Skeletal muscle tissue (tissue), 4 donors: ENCODE data around the gene CLCN7. TPM values are rescaled to one million over a fixed set of nuclear protein-coding genes. Genes with fewer than 3 reads are reported as not detected.

Experiments
- H3K27ac ChIP-seq: one replicate; pipeline ENCODE4 v1.7.0; 2013; ENCODE audit warnings: mild to moderate bottlenecking, low read depth, low read length, inconsistent platforms
- H3K27me3 ChIP-seq, 3 donors: one replicate each; pipeline ENCODE4 v1.7.0; 2013; ENCODE audit warnings: low read length in 3 of 3; ENCODE audit not compliant: control insufficient read depth in 3 of 3, insufficient read depth in 3 of 3
- H3K36me3 ChIP-seq, 3 donors: one replicate each; pipeline ENCODE4 v1.7.0; 2013; ENCODE audit warnings: low read length in 3 of 3; ENCODE audit not compliant: control insufficient read depth in 3 of 3, insufficient read depth in 3 of 3
- H3K4me1 ChIP-seq, 3 donors: one replicate each; pipeline ENCODE4 v1.7.0; 2013; ENCODE audit warnings: low read length in 3 of 3, mild to moderate bottlenecking in 3 of 3; ENCODE audit not compliant: control insufficient read depth in 3 of 3, insufficient read depth in 3 of 3
- H3K4me3 ChIP-seq, 3 donors: one replicate each; pipeline ENCODE4 v1.7.0; 2013; ENCODE audit warnings: low read length in 3 of 3
- H3K9ac ChIP-seq, 3 donors: one replicate each; pipeline ENCODE4 v1.7.0; 2013; ENCODE audit warnings: low read length in 3 of 3, mild to moderate bottlenecking in 3 of 3, moderate library complexity in 2 of 3, low read depth in 1 of 3
- H3K9me3 ChIP-seq, 3 donors: one replicate each; pipeline ENCODE4 v1.7.0; 2013; ENCODE audit warnings: low read length in 3 of 3; ENCODE audit not compliant: control insufficient read depth in 3 of 3
- total RNA-seq: library from RNA; depleted of rRNA; stranded (reverse); fragments of >200 nt; gene quantifications from one replicate; pipeline ENCODE4 v1.2.3, GENCODE V29; 2014
- donor health status: Osteomylitis.

The CLCN7 gene
- total RNA-seq, 1 donor from 2014 or later = 31.8 TPM

DNA sequence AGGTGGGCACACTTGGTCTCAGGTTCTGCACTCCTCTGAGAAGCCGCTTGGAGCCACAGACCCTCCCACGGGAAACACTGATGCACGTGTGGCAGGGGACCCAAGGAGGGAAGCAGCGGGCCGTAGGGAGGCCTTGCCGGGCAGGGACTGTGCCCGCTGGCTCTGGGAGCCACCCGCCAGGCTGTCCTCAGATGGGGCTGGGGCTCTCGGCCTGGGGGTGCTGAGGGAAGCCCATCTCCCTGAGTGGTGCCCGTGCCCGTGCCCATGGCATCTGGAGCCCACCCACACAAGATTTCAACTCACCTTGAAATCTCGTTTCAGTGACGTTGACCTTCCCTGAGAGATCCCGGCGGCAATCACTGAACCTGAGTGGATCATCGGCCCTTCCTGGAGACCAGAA, 17.9 kb downstream of the CLCN7 start:
- peaks cover 64 to 69% (median 66%) of the 10 kb centered on the region in 3 donors for H3K36me3 ChIP-seq
- H3K4me1 ChIP-seq = no peaks in the 10 kb centered on the region
- H3K4me3 ChIP-seq = no peak overlapping the region
- no peaks in the 10 kb centered on the region for H3K27me3 ChIP-seq
- H3K9me3 ChIP-seq = no peaks in the 10 kb centered on the region
- H3K27ac ChIP-seq = no peak overlapping the region
- no peak overlapping the region for H3K9ac ChIP-seq

DNA sequence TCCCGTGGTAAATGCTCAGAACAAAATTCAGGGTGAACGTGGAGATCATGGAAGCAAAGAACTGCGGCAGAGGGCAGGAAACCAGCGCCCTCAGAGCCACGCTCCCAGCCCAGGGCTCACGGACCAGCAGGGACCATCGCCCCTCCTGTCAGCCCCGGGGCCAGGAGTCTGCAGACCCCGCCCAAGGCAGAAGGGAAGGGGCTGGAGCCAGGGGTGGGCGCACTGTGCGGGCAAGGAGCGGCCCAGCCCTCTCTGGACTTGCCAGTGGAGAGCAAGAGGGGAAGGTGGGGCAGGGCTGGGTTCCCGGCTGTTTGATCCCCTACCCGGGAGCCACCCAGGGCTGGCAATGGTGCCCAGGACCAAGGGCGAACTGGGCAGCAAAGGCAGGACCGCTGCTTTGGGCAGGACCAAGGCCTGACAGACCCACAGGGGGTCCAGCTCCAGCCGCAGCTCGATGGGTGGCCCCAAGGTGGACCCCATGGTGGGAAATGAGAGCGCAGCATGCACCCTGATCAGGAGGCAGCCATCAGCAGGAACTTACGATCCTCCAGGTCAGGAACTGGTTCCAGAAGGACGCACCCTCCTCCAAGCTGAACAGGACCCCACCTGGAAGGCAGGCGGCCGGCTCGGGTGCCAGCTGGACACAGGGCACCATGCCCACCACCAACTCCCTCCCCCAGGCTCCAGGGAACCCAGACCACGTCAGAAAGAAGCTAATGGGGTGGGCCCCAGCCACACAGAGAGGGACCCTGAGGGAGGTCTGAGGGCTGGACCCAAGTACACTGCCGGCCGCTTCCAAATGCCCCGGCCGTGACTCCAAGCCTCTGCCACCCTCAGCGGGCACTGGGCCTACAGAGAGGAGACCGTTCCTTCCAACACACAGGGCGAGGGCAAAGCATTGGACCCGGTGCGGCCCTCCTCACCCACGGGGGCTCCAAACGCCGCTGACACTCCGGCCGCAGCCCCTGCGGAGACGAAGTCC, 19.3 kb downstream of the CLCN7 start:
- Histone ChIP-seq H3K27ac (no peak overlapping the region), H3K36me3 (peaks cover 63 to 73% (median 69%) of the 10 kb centered on the region in 3 donors), H3K27me3 (no peaks in the 10 kb centered on the region), H3K9me3 (no peaks in the 10 kb centered on the region), H3K4me3 (no peak overlapping the region), H3K9ac (no peak overlapping the region), H3K4me1 (no peaks in the 10 kb centered on the region)

GRCh38 chr16:1454561-1454960, 20.3 kb downstream of the CLCN7 start:
- peaks cover 55 to 74% (median 67%) of the 10 kb centered on the region in 3 donors for H3K36me3 ChIP-seq
- no peak overlapping the region for H3K9ac ChIP-seq
- no peaks in the 10 kb centered on the region for H3K9me3 ChIP-seq
- no peak overlapping the region for H3K4me3 ChIP-seq
- no peaks in the 10 kb centered on the region for H3K4me1 ChIP-seq
- no peaks in the 10 kb centered on the region for H3K27me3 ChIP-seq
- no peak overlapping the region for H3K27ac ChIP-seq

- H3K4me3 ChIP-seq = no peak overlapping the region
- H3K9ac ChIP-seq = no peak overlapping the region
- no peak overlapping the region for H3K27ac ChIP-seq
- peaks cover 52 to 76% (median 68%) of the 10 kb centered on the region in 3 donors for H3K36me3 ChIP-seq
- H3K27me3 ChIP-seq = no peaks in the 10 kb centered on the region
- no peaks in the 10 kb centered on the region for H3K4me1 ChIP-seq
- H3K9me3 ChIP-seq = no peaks in the 10 kb centered on the region
Observed at GRCh38 chr16:1453316-1453715, 21.5 kb downstream of the CLCN7 start.

DNA sequence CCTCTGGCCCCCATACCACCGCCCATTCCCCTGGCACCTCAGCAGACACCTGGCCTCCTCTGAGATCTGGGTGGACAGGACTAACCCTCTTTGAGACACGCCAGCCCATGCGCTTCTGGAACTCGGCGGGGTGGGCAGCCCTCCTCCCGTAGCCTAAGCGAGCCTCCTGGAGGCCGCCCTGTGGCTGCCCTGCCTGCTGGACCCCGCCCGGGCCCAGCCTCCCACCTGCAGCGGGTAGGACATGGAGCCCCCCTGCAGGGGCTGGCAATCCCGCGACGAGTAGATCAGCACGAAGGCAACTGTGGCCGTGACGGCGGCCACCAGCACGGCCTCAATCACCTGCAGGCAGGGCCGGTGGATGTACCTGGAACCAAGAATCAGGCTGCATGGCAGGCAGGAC, 22.3 kb downstream of the CLCN7 start:
- no peak overlapping the region for H3K27ac ChIP-seq
- no peak overlapping the region for H3K4me3 ChIP-seq
- H3K9ac ChIP-seq = no peak overlapping the region
- H3K27me3 ChIP-seq = no peaks in the 10 kb centered on the region
- no peaks in the 10 kb centered on the region for H3K9me3 ChIP-seq
- no peaks in the 10 kb centered on the region for H3K4me1 ChIP-seq
- H3K36me3 ChIP-seq = peaks cover 57 to 78% (median 68%) of the 10 kb centered on the region in 3 donors

DNA sequence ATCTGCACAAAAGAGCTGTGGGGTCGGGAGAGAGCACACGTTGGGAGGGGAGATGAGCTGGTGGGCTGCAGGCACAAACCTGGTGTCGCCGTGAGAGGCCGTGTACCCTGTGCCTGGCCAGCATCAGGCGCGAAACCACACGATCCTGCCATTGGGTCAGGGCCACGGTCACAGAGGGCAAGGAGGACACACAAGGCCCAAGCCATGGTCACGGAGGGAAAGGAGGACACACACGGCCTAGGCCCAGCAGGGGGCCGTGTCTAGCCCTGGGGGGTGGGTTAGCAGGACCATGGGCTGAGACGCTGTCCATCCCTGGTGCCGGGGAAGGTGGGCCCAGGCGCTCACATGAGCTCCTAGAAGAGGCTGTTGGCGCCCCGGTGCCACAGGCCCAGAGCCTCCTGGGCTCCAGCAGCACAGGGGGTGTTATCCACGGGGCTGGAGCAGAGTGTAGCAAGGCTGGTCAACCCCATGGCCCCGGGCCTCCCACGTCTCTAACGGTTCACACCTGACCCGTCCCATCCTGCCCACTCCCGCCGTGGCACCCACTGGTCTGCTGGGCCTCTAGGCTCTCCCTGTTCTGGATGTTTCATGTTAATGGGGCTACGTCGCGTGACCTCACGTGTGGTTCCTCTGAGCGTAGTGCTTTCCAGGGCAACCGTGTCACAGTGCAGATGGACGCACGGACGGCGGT, 23.0 kb downstream of the CLCN7 start:
- H3K9me3 ChIP-seq = no peaks in the 10 kb centered on the region
- no peaks in the 10 kb centered on the region for H3K4me1 ChIP-seq
- H3K36me3 ChIP-seq = peaks cover 59 to 76% (median 65%) of the 10 kb centered on the region in 3 donors
- H3K9ac ChIP-seq = no peak overlapping the region
- H3K4me3 ChIP-seq = no peak overlapping the region
- no peak overlapping the region for H3K27ac ChIP-seq
- no peaks in the 10 kb centered on the region for H3K27me3 ChIP-seq

GRCh38 chr16:1450841-1451240, 24.0 kb downstream of the CLCN7 start:
- H3K4me1 ChIP-seq = no peaks in the 10 kb centered on the region
- peaks cover 62 to 78% (median 70%) of the 10 kb centered on the region in 3 donors for H3K36me3 ChIP-seq
- no peak overlapping the region for H3K9ac ChIP-seq
- H3K4me3 ChIP-seq = no peak overlapping the region
- no peaks in the 10 kb centered on the region for H3K9me3 ChIP-seq
- H3K27ac ChIP-seq = no peak overlapping the region
- no peaks in the 10 kb centered on the region for H3K27me3 ChIP-seq

GRCh38 chr16:1450218-1450617, 24.6 kb downstream of the CLCN7 start:
- Histone ChIP-seq H3K9ac (no peak overlapping the region), H3K4me1 (no peaks in the 10 kb centered on the region), H3K9me3 (no peaks in the 10 kb centered on the region), H3K4me3 (no peak overlapping the region), H3K36me3 (peaks cover 56 to 74% (median 64%) of the 10 kb centered on the region in 3 donors), H3K27me3 (no peaks in the 10 kb centered on the region), H3K27ac (no peak overlapping the region)

DNA sequence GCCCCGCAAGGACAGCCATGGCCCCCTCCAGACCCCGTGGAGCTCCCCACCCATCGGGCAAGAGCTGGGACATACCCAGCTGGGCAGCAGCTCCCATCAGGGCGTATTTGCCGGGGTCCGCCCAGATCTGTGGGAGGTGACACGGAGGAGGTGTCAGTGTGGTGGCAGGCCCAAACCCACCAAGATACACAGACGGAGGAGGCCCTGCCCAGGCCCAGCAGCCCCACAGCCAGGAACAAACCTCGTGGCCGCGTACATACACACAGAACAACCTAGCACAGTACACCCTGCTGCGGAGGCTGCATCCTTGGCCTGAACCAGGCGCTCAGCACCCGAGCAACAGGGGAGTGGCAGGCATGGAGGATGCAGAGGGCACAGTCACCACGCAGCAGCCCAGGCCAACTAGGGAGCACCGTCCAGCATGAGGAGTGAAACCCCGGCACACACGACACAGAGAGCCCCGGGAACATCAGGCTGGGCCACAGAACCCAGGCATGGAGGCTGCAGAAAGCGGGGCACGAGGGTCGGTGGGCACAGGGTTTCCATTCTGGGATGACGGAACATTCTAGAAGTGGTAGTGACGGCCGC, 25.5 kb downstream of the CLCN7 start:
- Histone ChIP-seq H3K36me3 (peaks cover 50 to 66% (median 56%) of the 10 kb centered on the region in 3 donors), H3K9me3 (no peaks in the 10 kb centered on the region), H3K27me3 (no peaks in the 10 kb centered on the region), H3K9ac (no peak overlapping the region), H3K27ac (no peak overlapping the region), H3K4me1 (no peaks in the 10 kb centered on the region), H3K4me3 (no peak overlapping the region)
